Loucy (cell line): ENCODE data around the gene TMTC2.

Source experiments
- EZH2phosphoT487 ChIP-seq: fragments of 200-600 bp; IDR thresholded peaks from 2 replicates; pipeline ENCODE4 v1.6.1; 2018; ENCODE audit warnings: antibody characterized with exemption, mild to moderate bottlenecking, moderate library complexity, borderline replicate concordance
- TF ChIP-seq, protein P1 (sequence below): fragments of 200-600 bp; sonication (generic); conservative IDR thresholded peaks from 2 replicates; pipeline ENCODE4 v1.5.1; 2014; ENCODE audit warnings: mild to moderate bottlenecking, antibody characterized with exemption, low read length

- TF ChIP-seq, protein P1, sequence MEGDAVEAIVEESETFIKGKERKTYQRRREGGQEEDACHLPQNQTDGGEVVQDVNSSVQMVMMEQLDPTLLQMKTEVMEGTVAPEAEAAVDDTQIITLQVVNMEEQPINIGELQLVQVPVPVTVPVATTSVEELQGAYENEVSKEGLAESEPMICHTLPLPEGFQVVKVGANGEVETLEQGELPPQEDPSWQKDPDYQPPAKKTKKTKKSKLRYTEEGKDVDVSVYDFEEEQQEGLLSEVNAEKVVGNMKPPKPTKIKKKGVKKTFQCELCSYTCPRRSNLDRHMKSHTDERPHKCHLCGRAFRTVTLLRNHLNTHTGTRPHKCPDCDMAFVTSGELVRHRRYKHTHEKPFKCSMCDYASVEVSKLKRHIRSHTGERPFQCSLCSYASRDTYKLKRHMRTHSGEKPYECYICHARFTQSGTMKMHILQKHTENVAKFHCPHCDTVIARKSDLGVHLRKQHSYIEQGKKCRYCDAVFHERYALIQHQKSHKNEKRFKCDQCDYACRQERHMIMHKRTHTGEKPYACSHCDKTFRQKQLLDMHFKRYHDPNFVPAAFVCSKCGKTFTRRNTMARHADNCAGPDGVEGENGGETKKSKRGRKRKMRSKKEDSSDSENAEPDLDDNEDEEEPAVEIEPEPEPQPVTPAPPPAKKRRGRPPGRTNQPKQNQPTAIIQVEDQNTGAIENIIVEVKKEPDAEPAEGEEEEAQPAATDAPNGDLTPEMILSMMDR = no peak
- TF ChIP-seq EZH2phosphoT487 = no peak
These were observed 610 bp downstream of the TMTC2 start for GRCh38 chr12:82687021-82688011.
